Measurements from ENCODE around the gene PLXDC2.

DNA sequence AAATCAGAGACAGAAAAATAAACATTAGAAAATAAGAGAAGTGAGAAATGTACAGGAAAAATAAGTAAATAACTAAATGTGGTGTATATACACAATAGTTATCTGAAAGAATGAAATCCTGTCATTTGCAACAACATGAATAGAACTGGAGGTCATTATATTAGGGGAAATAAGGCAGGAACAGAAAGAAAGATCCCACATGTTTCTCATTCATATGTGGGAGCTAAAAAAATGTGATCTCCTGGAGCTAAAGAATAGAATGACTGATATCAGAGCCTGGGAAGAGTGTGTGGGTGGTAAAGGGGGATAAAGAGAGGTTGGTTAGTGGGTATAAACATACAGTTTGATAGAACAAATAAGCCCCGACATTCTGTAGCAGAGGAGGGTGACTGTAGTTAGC, 27.3 kb downstream of the PLXDC2 start:
- TF ChIP-seq, protein P1, sequence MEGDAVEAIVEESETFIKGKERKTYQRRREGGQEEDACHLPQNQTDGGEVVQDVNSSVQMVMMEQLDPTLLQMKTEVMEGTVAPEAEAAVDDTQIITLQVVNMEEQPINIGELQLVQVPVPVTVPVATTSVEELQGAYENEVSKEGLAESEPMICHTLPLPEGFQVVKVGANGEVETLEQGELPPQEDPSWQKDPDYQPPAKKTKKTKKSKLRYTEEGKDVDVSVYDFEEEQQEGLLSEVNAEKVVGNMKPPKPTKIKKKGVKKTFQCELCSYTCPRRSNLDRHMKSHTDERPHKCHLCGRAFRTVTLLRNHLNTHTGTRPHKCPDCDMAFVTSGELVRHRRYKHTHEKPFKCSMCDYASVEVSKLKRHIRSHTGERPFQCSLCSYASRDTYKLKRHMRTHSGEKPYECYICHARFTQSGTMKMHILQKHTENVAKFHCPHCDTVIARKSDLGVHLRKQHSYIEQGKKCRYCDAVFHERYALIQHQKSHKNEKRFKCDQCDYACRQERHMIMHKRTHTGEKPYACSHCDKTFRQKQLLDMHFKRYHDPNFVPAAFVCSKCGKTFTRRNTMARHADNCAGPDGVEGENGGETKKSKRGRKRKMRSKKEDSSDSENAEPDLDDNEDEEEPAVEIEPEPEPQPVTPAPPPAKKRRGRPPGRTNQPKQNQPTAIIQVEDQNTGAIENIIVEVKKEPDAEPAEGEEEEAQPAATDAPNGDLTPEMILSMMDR (IDR thresholded peaks at IDR 0.05; ENCODE audit: poor library complexity), result no peak
- no peak for TF ChIP-seq EZH2 (IDR thresholded peaks at IDR 0.05; ENCODE audit: borderline replicate concordance)
- TF ChIP-seq EZH2phosphoT487 (IDR thresholded peaks at IDR 0.05; ENCODE audit: low read depth, severe bottlenecking, unreplicated experiment), result no peak

Measured in hepatocyte (in vitro differentiated cells).